HEK293 (cell line): ENCODE data around the gene PAX7.
A peak's percentile ranks its signal among the peaks of the same experiment; 100 is the strongest.

Source experiments
- CTCF ChIA-PET: fragments of 350-600 bp; formaldehyde crosslinking; extraction: SDS; loops from one replicate; lab custom pipeline; 2021; ENCODE audit warnings: antibody characterized with exemption; lab: Yijun Ruan, JAX
- POLR2A ChIA-PET: fragments of 300-600 bp; formaldehyde crosslinking; extraction: SDS; loops from one replicate; lab custom pipeline; 2020; ENCODE audit warnings: antibody characterized with exemption, inconsistent platforms; lab: Yijun Ruan, JAX
- H3K27ac ChIP-seq: fragments of 200-500 bp; sonication (Bioruptor generic); 2 replicates; pipeline ENCODE4 v1.5.1; 2014; ENCODE audit warnings: low read depth, low read length, control low read depth, inconsistent platforms; ENCODE audit errors: extremely low read depth
- H3K36me3 ChIP-seq, 2 experiments: fragments of 200-500 bp in 1 of 2; sonication (Bioruptor generic) in 1 of 2; 1 replicate in 1 of 2; 2 replicates in 1 of 2; pipeline ENCODE4 v1.5.1; 2014 to 2017; ENCODE audit warnings: inconsistent platforms in 2 of 2, low read length in 2 of 2; ENCODE audit not compliant: control insufficient read depth in 2 of 2, insufficient read depth in 1 of 2
- H3K4me1 ChIP-seq: fragments of 200-500 bp; sonication (Bioruptor generic); 2 replicates; pipeline ENCODE4 v1.5.1; 2014; ENCODE audit warnings: mild to moderate bottlenecking, low read length, inconsistent platforms; ENCODE audit not compliant: control insufficient read depth, insufficient read depth
- H3K4me3 ChIP-seq: 2 replicates; pipeline ENCODE4 v1.5.1; 2011; ENCODE audit warnings: low read depth, mild to moderate bottlenecking, control low read depth, low read length, moderate library complexity
- H3K9me3 ChIP-seq: fragments of 200-500 bp; sonication (Bioruptor generic); 2 replicates; pipeline ENCODE4 v1.5.1; 2014; ENCODE audit warnings: low read depth, low read length, inconsistent platforms; ENCODE audit not compliant: control insufficient read depth, insufficient read depth
- KLF8 ChIP-seq: fragments of 450-650 bp; formaldehyde crosslinking; IDR thresholded peaks from 2 replicates; pipeline ENCODE4 v1.5.1; 2016; ENCODE audit warnings: missing biosample characterization, missing genetic modification characterization
- WT1 ChIP-seq: fragments of 450-650 bp; formaldehyde crosslinking; IDR thresholded peaks from 2 replicates; pipeline ENCODE4 v1.5.1; 2016; ENCODE audit warnings: missing biosample characterization, missing genetic modification characterization
- ZEB2 ChIP-seq: fragments of 450-650 bp; formaldehyde crosslinking; IDR thresholded peaks from 2 replicates; pipeline ENCODE4 v1.5.1; 2016; ENCODE audit warnings: missing biosample characterization, missing genetic modification characterization
- ZNF23 ChIP-seq: fragments of 450-650 bp; formaldehyde crosslinking; IDR thresholded peaks from 2 replicates; pipeline ENCODE4 v1.5.1; 2016; ENCODE audit warnings: missing biosample characterization, missing genetic modification characterization, borderline replicate concordance
- ZNF24 ChIP-seq: fragments of 450-650 bp; formaldehyde crosslinking; IDR thresholded peaks from 2 replicates; pipeline ENCODE4 v1.5.1; 2016; ENCODE audit warnings: missing biosample characterization, missing genetic modification characterization
- ZNF335 ChIP-seq: fragments of 450-650 bp; formaldehyde crosslinking; conservative IDR thresholded peaks from 2 replicates; pipeline ENCODE4 v1.5.1; 2016; ENCODE audit warnings: missing biosample characterization, missing genetic modification characterization
- ZNF341 ChIP-seq: fragments of 450-650 bp; formaldehyde crosslinking; IDR thresholded peaks from 2 replicates; pipeline ENCODE4; 2016; ENCODE audit warnings: low read depth, missing biosample characterization, missing genetic modification characterization
- ZNF621 ChIP-seq: fragments of 450-650 bp; formaldehyde crosslinking; IDR thresholded peaks from 2 replicates; pipeline ENCODE4 v1.5.1; 2017; ENCODE audit warnings: missing biosample characterization, missing genetic modification characterization
- ZNF623 ChIP-seq: fragments of 450-650 bp; formaldehyde crosslinking; IDR thresholded peaks from 2 replicates; pipeline ENCODE4 v1.5.1; 2016; ENCODE audit warnings: missing biosample characterization, missing genetic modification characterization
- ZNF654 ChIP-seq: fragments of 450-650 bp; formaldehyde crosslinking; IDR thresholded peaks from 2 replicates; pipeline ENCODE4 v1.5.1; 2016; ENCODE audit warnings: low read depth, missing biosample characterization, missing genetic modification characterization
- ZNF660 ChIP-seq: fragments of 450-650 bp; IDR thresholded peaks from 2 replicates; pipeline ENCODE4 v1.5.1; 2018; ENCODE audit warnings: missing biosample characterization, mild to moderate bottlenecking, missing genetic modification characterization
- ZNF747 ChIP-seq: fragments of 450-650 bp; formaldehyde crosslinking; IDR thresholded peaks from 2 replicates; pipeline ENCODE4 v1.5.1; 2016; ENCODE audit warnings: missing biosample characterization, missing genetic modification characterization
- TF ChIP-seq, protein P1 (sequence below): fragments of 450-650 bp; formaldehyde crosslinking; IDR thresholded peaks from 2 replicates; pipeline ENCODE4 v1.5.1; 2016; ENCODE audit warnings: missing biosample characterization, missing genetic modification characterization
- TF ChIP-seq, protein P2 (sequence below): fragments of 450-650 bp; formaldehyde crosslinking; optimal IDR thresholded peaks from 2 replicates; pipeline ENCODE3; 2016; ENCODE audit warnings: missing biosample characterization, mild to moderate bottlenecking, missing genetic modification characterization
- TF ChIP-seq, protein P3 (sequence below): fragments of 450-650 bp; formaldehyde crosslinking; IDR thresholded peaks from 2 replicates; pipeline ENCODE4 v1.5.1; 2016; ENCODE audit warnings: missing biosample characterization, missing genetic modification characterization
- TF ChIP-seq, protein P4 (sequence below): fragments of 450-650 bp; formaldehyde crosslinking; IDR thresholded peaks from 2 replicates; pipeline ENCODE4 v1.5.1; 2016; ENCODE audit warnings: missing biosample characterization, missing genetic modification characterization
- TF ChIP-seq, protein P5 (sequence below): fragments of 450-650 bp; formaldehyde crosslinking; IDR thresholded peaks from 2 replicates; pipeline ENCODE4 v1.5.1; 2016; ENCODE audit warnings: missing biosample characterization, missing genetic modification characterization
- TF ChIP-seq, protein P6 (sequence below): fragments of 450-650 bp; formaldehyde crosslinking; IDR thresholded peaks from 2 replicates; pipeline ENCODE4 v1.5.1; 2016; ENCODE audit warnings: missing biosample characterization, missing genetic modification characterization
- TF ChIP-seq, protein P7 (sequence below): fragments of 450-650 bp; formaldehyde crosslinking; IDR thresholded peaks from 2 replicates; pipeline ENCODE4 v1.5.1; 2016; ENCODE audit warnings: missing biosample characterization, missing genetic modification characterization, low read depth

PAX7 gene

DNA sequence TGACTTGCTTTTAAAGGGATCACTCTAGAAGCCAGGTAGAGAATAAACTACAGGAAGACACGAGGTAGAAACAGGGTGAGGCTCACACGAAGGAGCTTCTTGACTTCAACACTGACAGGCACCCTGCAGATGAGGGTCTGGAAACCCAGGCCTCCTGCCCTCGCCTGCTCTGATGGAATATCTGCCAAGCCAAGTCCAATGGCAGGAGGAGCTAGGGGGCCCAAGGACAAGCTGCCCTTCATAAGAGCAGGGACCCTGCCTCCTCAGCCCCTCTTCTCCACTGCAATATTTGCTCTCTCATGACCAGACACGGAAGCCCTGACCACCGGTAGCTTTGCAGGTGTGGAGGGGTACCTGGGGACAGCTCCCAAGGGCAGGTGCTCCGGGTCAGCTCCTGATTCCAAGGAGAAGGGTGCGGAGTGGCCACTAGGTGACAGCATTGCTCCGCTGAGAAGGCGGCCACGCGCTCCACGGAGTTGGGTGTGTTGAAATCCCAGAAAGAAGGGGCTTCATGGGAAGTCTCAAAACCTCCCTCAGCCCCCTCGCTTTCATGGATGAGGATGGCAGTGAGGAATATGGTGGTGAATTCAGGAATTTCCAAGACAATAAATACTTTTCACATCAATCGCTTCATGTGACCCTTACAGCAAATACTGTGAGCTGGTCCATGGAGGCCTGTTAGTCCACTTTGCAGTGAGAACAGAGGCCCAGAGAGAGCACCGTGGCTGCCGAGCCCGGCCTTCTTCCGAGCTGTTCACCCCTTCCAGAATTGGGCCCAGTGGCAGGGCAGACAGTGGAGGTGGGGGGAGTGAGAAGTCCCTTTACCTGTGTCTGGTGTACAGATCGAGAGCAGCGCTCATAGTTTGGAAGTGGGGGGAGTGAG is 33.2 kb upstream of the PAX7 start:
- Histone ChIP-seq H3K27ac (no peak overlapping the region), H3K4me1 (no peaks in the 10 kb centered on the region), H3K4me3 (no peak overlapping the region), H3K9me3 (no peaks in the 10 kb centered on the region), H3K36me3 (no peaks in the 10 kb centered on the region)
- TF ChIP-seq ZNF621 (no peak), ZNF24 (no peak), ZNF747 (tag by site-specific recombination) (no peak), ZNF654 (tag by site-specific recombination) (peak; percentile 90), ZNF335 (tag by site-specific recombination) (no peak), ZNF23 (tag by site-specific recombination) (no peak), ZEB2 (tag by site-specific recombination) (0 out of 2 replicates have a peak, but pooled peaks have one; percentile 36), ZNF341 (tag by site-specific recombination) (no peak), ZNF660 (tag by site-specific recombination) (peak; percentile 24; the same call in 1 of the 2 replicates), KLF8 (no peak), WT1 (tag by site-specific recombination) (no peak), ZNF623 (tag by site-specific recombination) (0 out of 2 replicates have a peak, but pooled peaks have one; percentile 16)
- TF ChIP-seq, protein P1, sequence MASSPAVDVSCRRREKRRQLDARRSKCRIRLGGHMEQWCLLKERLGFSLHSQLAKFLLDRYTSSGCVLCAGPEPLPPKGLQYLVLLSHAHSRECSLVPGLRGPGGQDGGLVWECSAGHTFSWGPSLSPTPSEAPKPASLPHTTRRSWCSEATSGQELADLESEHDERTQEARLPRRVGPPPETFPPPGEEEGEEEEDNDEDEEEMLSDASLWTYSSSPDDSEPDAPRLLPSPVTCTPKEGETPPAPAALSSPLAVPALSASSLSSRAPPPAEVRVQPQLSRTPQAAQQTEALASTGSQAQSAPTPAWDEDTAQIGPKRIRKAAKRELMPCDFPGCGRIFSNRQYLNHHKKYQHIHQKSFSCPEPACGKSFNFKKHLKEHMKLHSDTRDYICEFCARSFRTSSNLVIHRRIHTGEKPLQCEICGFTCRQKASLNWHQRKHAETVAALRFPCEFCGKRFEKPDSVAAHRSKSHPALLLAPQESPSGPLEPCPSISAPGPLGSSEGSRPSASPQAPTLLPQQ: 0 out of 2 replicates have a peak, but pooled peaks have one; percentile 28
- TF ChIP-seq, protein P2, sequence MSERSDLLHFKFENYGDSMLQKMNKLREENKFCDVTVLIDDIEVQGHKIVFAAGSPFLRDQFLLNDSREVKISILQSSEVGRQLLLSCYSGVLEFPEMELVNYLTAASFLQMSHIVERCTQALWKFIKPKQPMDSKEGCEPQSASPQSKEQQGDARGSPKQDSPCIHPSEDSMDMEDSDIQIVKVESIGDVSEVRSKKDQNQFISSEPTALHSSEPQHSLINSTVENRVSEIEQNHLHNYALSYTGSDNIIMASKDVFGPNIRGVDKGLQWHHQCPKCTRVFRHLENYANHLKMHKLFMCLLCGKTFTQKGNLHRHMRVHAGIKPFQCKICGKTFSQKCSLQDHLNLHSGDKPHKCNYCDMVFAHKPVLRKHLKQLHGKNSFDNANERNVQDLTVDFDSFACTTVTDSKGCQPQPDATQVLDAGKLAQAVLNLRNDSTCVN (tag by site-specific recombination): peak; percentile 33
- TF ChIP-seq, protein P3, sequence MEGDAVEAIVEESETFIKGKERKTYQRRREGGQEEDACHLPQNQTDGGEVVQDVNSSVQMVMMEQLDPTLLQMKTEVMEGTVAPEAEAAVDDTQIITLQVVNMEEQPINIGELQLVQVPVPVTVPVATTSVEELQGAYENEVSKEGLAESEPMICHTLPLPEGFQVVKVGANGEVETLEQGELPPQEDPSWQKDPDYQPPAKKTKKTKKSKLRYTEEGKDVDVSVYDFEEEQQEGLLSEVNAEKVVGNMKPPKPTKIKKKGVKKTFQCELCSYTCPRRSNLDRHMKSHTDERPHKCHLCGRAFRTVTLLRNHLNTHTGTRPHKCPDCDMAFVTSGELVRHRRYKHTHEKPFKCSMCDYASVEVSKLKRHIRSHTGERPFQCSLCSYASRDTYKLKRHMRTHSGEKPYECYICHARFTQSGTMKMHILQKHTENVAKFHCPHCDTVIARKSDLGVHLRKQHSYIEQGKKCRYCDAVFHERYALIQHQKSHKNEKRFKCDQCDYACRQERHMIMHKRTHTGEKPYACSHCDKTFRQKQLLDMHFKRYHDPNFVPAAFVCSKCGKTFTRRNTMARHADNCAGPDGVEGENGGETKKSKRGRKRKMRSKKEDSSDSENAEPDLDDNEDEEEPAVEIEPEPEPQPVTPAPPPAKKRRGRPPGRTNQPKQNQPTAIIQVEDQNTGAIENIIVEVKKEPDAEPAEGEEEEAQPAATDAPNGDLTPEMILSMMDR (tag by site-specific recombination): peak; percentile 95
- TF ChIP-seq, protein P4, sequence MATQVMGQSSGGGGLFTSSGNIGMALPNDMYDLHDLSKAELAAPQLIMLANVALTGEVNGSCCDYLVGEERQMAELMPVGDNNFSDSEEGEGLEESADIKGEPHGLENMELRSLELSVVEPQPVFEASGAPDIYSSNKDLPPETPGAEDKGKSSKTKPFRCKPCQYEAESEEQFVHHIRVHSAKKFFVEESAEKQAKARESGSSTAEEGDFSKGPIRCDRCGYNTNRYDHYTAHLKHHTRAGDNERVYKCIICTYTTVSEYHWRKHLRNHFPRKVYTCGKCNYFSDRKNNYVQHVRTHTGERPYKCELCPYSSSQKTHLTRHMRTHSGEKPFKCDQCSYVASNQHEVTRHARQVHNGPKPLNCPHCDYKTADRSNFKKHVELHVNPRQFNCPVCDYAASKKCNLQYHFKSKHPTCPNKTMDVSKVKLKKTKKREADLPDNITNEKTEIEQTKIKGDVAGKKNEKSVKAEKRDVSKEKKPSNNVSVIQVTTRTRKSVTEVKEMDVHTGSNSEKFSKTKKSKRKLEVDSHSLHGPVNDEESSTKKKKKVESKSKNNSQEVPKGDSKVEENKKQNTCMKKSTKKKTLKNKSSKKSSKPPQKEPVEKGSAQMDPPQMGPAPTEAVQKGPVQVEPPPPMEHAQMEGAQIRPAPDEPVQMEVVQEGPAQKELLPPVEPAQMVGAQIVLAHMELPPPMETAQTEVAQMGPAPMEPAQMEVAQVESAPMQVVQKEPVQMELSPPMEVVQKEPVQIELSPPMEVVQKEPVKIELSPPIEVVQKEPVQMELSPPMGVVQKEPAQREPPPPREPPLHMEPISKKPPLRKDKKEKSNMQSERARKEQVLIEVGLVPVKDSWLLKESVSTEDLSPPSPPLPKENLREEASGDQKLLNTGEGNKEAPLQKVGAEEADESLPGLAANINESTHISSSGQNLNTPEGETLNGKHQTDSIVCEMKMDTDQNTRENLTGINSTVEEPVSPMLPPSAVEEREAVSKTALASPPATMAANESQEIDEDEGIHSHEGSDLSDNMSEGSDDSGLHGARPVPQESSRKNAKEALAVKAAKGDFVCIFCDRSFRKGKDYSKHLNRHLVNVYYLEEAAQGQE (tag by site-specific recombination): peak; percentile 52; the same call in 1 of the 2 replicates
- TF ChIP-seq, protein P5, sequence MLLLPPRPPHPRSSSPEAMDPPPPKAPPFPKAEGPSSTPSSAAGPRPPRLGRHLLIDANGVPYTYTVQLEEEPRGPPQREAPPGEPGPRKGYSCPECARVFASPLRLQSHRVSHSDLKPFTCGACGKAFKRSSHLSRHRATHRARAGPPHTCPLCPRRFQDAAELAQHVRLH (tag by site-specific recombination): no peak
- TF ChIP-seq, protein P6, sequence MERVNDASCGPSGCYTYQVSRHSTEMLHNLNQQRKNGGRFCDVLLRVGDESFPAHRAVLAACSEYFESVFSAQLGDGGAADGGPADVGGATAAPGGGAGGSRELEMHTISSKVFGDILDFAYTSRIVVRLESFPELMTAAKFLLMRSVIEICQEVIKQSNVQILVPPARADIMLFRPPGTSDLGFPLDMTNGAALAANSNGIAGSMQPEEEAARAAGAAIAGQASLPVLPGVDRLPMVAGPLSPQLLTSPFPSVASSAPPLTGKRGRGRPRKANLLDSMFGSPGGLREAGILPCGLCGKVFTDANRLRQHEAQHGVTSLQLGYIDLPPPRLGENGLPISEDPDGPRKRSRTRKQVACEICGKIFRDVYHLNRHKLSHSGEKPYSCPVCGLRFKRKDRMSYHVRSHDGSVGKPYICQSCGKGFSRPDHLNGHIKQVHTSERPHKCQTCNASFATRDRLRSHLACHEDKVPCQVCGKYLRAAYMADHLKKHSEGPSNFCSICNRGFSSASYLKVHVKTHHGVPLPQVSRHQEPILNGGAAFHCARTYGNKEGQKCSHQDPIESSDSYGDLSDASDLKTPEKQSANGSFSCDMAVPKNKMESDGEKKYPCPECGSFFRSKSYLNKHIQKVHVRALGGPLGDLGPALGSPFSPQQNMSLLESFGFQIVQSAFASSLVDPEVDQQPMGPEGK (tag by site-specific recombination): 0 out of 2 replicates have a peak, but pooled peaks have one; percentile 14
- TF ChIP-seq, protein P7, sequence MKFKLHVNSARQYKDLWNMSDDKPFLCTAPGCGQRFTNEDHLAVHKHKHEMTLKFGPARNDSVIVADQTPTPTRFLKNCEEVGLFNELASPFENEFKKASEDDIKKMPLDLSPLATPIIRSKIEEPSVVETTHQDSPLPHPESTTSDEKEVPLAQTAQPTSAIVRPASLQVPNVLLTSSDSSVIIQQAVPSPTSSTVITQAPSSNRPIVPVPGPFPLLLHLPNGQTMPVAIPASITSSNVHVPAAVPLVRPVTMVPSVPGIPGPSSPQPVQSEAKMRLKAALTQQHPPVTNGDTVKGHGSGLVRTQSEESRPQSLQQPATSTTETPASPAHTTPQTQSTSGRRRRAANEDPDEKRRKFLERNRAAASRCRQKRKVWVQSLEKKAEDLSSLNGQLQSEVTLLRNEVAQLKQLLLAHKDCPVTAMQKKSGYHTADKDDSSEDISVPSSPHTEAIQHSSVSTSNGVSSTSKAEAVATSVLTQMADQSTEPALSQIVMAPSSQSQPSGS (tag by site-specific recombination): no peak
- ChIA-PET CTCF (interaction anchor here (0.6 to 6.8 kb wide), 68 partner anchors 9 to 685 kb away, joined by 3 to 145 read pairs (median 4); no protein-coding TSS in a partner anchor), POLR2A (no interaction called here)
